Activated T-cell treated with anti-CD3 and anti-CD28 coated beads, Interleukin-2, amount 50 U/mL, for 1 hour (primary cell): ENCODE data around the gene SAMD4B.

Experiments
- DNase-seq: peaks from one replicate; pipeline ENCODE4 v3.0.0-alpha.2; 2020

SAMD4B gene

DNA sequence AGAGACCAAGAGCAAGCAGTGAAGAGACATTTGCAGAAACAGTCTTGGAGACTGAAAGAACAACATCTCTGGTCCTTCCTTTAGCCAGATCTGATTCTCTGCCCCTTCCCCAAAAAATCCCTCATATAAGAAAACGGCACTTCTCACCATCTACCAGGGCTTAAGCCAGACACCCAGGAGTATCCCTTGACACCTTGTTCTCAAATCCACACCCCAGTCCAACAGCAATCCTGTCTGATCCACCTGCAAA is 68.5 kb downstream of the SAMD4B start:
- no peak for DNase-seq

DNA sequence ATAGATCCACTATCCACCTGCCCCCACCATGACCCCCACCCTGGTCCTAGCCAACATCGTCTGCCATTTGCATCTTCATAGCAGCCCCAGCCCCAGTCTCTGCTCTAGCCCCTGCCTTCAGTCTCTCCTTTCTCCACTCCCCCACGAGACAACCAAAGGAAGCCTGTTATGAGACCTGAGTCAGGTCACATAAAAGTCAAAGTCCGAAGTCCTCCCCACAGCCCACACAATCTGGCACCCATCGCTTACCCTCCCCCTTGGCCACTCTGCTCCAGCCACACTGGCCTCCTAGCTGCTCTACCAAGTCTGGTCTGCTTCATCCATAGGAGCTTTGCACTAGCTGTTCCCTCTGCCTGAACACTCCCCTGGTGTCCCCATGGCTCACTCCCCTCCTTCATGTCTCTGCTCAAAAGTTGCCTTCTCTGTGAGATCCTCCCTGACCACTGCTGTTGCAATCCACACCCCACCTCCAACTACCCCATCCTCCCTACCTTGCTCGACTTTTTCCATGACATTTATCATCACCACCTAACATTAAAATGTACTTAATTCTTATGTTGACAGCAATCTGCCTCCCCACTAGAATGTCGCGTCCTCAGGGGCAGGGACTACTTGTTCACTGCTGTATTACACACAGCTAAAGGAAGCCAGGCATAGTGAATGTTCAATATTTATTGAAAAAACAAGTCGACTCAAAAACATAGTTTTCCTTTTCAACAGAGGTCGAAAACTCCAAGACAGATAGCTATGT is 69.0 kb downstream of the SAMD4B start:
- DNase-seq: peak; percentile 68

DNA sequence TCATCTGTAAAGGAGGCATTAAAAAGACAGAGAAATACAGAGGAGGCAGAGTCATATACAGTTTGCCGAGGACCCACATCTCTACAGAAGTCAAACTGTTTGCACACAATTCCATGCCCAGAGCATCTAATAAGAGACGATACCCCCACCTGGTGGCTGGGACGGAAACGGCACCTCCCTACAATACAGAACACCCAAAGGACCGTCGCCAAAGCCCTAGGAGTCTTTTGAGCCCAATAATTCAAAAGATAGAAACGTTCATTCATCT is 69.5 kb downstream of the SAMD4B start:
- DNase-seq: peak; percentile 90

- DNase-seq: peak; percentile 99
Measured at GRCh38 chr19:39412100-39412866, 70.1 kb downstream of the SAMD4B start, which contains the start of gene PLEKHG2. Gene PLEKHG2 (plus strand): TSS chr19:39412669. CDS start chr19:39414087, 1,418 bp downstream.

- DNase-seq: no peak
Measured at GRCh38 chr19:39412867-39413271, 70.6 kb downstream of the SAMD4B start.

GRCh38 chr19:39413272-39413910 is 71.2 kb downstream of the SAMD4B start:
- DNase-seq: peak; percentile 57

DNA sequence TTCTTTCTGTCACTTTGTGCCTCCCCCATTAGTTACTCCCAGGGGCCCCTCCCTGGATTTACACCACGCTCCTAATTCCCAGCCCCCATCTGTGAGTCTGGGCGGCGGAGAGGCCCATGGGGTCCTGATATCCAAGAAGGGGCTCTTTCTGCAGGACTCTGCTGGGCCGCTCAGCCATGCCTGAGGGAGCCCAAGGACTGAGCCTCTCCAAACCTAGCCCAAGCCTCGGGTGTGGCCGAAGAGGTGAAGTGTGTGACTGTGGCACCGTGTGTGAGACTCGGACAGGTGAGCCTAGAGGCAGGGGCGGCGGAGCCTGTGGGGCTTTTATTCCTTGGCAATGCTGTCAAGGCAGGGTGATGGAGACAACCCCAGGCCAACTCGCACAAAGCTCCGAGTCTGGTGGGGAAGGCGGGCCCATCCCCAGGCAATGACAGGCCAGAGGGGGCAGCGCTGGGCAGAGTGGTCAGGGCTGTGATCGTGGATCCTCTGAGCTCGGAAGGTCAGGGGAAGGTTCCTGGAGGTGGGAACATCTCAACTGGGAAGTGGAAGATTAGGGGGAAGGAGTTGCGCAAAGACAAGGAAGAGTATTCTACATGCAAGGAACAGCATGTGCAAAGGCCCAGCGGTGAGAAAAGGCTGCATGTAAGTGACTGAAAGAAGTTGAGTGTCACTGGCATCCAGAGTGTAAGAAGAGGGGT is 71.8 kb downstream of the SAMD4B start:
- DNase-seq: no peak

DNA sequence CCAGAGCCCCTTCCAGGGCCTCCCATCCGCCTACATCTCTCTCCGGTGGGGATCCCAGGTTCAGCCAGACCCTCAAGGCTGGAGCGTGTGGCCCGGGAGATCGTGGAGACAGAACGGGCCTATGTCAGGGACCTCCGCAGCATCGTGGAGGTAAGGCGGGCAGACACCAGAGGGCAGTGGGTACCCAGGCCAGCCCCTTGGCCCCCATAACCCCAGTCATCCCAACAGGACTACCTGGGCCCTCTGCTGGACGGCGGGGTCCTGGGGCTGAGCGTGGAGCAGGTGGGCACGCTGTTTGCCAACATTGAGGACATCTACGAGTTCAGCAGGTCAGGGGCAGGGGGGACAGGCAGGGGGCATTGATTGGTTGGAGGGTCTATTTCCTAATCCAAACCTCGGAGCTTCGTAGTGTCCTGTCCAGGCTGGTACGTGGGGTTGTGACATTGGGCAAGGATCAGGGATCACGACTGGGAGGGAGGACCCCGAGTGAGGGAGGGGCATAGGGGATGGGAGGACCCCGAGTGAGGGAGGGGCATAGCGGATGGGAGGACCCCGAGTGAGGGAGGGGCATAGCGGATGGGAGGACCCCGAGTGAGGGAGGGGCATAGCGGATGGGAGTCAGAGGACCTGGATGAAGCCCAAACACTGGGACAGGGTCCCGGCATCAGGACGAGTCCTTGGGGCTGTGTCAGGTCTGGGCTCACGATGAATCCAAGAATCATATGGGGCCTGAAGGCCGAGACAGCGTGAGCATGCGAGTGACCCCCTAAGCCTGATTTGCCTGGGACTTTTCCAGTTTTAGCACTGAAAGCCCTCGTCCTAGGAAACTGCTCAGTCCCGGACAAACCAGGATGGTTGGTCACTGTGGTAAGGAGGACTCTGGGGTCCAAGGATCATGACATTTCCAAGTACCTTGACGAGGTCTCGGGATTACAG is 73.2 kb downstream of the SAMD4B start:
- no peak for DNase-seq

DNA sequence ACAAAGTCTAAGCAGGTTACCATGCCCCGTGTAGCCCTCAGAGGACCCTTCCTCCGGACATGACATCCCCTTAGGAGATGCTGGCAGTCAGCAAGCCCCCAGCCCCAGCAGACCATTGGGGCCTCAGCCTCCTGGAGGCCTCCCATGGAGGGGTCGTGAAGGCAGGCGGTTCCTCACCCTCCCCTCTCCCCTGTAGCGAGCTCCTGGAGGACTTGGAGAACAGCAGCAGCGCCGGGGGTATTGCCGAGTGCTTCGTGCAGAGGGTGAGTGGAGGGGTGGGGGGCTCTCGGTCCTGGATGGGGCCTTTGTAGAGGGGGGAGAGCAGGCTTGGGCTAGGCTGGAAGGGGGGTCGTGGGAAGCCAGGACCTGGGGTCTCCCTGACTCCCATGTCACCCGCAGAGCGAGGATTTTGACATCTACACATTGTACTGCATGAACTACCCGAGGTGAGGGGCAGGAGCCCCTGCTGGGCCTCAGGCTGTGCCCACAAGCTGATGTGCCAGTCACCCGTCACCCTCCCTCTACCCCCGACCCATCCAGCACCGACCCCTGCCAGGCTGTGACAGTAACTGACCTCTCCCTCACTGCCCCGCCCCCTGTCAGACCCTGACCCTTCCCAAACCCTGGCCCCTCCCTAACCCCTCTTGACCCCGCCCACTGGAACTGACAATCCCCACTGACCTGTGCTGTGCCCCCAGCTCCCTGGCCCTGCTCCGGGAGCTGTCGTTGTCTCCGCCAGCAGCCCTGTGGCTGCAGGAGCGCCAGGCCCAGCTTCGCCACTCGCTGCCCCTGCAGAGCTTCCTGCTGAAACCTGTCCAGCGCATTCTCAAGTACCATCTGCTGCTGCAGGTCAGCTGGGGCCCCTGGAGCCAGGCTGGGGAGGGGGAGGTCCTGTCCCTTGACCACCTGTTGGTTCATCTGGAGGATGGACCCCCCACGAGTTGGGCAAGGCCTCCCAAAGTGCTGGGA is 74.2 kb downstream of the SAMD4B start:
- DNase-seq: no peak

- DNase-seq: no peak
Measured at GRCh38 chr19:39417463-39418181, 75.4 kb downstream of the SAMD4B start.

DNA sequence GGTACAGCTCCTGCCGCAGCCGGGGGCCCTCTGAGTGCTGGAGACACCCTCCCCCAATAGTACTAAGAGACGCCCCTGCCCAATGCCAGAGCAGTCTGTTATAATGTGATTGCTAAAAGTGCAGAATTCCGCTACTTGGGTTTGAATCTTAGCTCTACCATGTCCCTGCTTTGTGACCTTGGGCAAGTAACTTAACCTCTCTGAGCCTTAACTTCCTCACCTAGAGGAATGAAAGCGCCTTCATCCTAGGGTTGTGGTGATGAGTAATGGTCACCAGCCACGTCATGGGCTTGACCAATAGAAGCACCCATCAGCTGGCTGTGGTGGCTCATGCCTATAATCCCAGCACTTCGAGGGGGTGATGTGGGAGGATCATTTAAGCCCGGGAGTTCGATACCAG is 76.8 kb downstream of the SAMD4B start:
- no peak for DNase-seq

DNA sequence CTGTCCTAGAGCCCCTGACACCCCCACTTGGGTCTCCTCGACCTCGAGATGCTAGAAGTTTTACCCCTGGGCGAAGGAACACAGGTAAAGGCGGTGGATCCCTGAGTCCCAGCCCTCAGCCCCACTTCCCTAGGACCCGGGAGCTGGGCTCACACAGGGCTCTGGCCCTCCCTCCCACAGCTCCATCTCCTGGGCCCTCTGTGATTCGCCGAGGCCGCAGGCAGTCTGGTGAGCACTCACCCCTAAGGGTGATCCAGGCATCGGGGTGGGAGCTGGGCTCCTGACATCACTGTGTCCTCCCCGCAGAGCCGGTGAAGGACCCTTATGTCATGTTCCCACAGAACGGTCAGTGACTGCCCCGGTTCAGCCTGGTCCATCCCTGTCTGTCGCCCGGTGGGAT is 78.5 kb downstream of the SAMD4B start:
- no peak for DNase-seq

DNA sequence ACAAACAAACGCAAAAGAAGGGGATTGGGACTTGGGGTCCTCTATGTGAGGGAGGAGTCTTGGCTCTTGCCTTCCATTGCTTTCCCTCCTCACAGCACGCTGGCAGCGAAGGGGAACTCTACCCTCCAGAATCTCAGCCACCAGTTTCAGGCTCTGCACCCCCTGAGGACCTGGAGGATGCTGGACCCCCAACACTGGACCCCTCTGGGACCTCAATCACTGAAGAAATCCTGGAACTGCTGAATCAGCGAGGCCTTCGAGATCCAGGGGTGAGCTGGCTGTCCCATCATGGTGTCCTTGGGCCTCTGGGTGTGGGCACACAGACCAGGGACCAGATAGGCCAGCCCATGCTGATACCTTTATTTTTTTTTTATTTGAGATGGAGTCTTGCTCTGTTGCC is 79.8 kb downstream of the SAMD4B start:
- DNase-seq: no peak

DNA sequence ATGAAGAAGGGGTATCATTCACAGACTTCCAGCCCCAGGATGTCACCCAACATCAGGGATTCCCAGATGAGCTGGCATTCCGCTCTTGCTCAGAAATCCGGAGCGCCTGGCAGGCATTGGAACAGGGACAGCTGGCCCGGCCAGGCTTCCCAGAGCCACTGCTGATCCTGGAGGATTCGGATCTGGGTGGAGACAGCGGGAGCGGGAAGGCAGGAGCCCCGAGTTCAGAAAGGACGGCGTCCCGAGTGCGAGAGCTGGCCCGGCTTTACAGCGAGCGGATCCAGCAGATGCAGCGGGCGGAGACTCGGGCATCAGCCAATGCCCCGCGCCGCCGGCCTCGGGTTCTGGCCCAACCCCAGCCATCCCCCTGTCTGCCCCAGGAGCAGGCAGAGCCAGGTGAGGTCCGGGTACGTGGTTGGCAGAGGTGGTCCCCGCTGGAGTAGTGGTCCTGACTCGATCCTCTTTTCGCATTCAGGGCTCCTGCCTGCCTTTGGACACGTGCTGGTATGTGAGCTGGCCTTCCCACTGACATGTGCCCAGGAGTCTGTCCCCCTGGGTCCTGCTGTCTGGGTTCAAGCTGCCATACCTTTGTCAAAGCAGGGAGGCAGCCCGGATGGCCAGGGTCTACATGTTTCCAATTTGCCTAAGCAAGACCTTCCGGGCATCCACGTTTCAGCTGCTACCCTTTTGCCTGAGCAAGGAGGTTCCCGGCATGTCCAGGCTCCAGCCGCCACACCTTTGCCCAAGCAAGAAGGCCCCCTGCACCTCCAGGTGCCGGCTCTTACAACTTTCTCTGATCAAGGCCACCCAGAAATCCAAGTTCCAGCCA is 81.3 kb downstream of the SAMD4B start:
- no peak for DNase-seq

- DNase-seq: no peak
Measured at GRCh38 chr19:39424934-39425333, 82.7 kb downstream of the SAMD4B start.

DNA sequence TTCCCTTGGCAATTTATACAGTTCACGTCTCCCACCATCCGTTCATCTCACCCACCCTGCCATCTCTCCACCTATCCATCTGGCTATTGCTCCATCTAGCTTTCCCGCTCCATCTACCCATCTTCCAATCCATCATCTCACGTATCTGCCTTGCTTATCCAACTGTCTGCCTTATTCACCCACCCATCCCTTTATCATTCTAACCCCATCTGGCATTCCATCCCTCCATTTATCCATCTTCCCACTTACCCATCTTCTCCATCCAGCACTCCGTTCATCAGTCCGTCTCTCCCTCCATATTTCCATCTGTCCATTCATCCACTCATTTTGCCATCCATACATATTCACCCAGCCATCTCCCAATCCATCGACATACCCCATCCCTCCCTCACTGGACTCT is 83.5 kb downstream of the SAMD4B start:
- no peak for DNase-seq

DNA sequence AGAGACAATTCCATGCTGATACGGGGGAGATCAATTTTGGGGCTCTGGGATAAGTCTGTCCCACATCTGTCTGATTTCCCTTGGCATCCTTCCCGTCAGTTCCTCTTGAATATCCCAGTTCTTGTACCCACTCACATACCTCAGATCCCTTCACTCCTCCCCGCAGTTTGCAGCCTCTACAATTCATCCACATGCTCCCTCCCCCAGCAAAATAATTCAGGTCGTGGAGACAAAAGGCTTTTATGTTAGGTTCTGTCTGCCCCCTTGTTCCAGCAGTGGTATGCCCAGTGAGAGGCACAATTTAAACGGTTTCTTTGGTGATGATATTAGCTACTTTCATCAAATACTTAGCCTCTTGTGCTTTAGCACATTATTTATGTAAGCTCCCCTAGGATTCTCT is 83.9 kb downstream of the SAMD4B start:
- DNase-seq: no peak

DNA sequence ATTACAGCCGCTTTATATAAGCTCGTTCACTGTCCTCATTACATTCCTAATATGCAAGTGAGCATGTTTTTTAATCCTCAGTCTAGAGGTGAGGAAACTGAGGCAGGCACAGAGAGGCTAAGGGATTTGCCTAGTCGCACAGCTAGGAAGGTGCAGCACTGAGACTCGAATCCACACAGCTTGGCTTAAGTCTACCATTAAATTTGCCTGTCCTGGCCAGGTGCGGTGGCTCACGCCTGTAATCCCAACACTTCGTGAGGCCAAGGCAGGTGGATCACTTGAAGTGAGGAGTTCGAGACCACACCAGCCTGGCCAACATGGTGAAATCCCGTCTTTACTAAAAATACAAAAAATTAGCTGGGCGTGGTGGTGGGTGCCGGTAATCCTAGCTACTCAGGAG is 85.5 kb downstream of the SAMD4B start:
- DNase-seq: no peak

DNA sequence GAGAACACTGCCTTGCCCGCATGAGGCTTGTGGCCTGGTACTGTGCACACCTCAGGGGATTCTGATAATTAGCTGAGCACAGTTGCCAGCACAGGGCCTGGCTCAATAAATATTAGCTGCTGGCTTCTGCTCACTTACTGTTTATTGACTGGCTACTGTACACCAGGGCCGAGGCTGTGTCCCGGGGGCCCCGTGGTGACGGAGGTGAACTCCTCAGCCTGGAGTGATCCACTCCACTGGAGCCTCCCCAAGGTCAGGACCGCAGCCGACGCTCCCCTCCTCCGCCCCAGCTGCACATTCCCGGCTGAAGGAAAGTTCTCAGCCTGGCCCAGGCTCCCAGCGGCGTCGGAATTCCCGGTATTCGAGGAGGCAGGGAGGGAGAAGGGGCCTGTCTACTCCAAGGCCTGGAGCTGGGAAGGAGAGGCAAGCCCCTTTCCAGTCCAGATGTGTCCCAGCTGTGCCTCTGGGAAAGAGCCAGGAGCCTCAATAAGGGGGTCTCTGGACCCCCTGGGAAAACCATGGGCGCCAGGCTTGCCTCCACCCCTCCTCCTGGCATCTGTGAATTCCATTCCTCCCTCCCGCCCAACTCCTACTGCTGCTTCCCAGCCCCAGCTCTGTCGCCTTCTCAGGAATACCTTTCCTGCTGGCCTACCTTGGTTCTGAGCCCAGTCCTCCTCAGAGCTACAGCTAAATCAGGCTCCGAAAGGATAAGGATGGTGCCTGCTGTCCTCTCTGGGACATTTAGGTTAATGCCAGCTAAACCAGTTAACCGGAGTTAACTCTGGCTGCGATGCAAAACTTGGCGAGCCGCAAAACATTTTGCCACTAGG is 86.3 kb downstream of the SAMD4B start:
- no peak for DNase-seq
